HG03108 (cell line): ENCODE data around the gene EPHX1.

Source experiments
- ATAC-seq: cut with Tn5 transposase; IDR thresholded peaks from one replicate; pipeline ENCODE4 v1.9.1; 2021; ENCODE audit warnings: moderate library complexity; ENCODE audit not compliant: unreplicated experiment

Gene EPHX1

DNA sequence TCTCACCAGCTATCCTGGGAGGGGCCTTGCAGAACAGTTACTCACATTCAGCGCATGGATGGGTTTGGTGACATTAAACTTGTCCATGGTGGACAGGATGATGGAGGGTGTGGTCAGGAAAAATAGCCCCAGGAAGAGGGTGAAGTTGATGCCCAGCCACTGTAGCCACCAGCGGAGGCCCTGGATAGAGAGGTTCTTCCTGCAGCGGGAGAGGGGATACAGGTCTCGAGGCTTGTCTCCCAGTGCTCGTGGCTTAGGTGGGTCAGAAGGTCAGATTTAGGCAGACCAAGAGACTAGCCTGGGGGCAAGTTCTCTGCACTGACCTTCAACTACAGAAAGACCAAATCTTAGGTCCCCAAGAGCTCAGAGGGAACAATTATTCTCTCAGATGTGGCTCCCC lies 49.2 kb downstream of the EPHX1 start:
- ATAC-seq: no peak

DNA sequence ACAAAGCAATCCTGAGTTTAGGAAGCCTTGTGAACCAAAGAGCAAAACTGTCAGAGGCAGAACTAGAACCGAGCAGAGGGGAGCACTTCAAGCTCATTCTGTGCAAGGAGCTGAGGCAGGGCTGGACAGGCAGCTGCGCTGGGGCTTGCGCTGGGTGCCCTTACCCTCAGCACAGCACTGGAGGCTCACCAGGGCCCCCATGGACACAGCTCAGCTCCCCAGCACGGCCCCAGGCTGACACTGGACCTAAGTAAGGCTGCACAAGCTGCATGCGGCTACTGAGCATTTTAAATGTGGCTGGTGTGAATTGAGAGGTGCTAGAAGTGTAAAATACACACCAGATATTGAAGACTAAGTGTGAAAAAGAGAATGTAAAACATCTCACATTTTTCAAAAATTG lies 50.2 kb downstream of the EPHX1 start:
- ATAC-seq: no peak

DNA sequence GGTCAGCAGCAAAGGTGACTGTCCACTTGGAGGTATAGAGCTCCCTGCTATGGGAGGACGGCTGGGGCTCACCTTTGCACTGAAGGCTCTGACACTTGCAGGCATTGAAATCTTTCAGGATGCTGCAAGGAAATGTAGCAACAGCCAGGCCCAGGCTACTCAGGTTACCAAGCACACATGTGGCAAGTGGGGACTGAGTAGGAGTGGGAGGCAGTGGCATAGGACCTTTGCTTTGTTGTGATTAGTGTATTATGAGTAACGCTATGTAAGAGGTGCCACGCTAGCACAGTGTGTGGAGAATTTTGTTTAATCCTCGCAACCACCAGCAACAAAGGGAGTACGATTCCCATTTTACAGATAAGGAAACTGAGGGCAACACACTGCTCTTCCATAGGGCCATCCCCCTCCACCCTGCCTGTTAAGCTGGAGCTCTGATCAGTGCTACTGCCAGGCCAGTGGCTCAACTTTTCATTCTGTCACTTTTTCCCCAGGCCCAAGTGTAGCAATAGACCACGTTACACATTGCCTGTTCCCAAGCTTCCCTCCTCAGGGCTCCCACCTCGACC lies 51.0 kb downstream of the EPHX1 start:
- no peak for ATAC-seq

DNA sequence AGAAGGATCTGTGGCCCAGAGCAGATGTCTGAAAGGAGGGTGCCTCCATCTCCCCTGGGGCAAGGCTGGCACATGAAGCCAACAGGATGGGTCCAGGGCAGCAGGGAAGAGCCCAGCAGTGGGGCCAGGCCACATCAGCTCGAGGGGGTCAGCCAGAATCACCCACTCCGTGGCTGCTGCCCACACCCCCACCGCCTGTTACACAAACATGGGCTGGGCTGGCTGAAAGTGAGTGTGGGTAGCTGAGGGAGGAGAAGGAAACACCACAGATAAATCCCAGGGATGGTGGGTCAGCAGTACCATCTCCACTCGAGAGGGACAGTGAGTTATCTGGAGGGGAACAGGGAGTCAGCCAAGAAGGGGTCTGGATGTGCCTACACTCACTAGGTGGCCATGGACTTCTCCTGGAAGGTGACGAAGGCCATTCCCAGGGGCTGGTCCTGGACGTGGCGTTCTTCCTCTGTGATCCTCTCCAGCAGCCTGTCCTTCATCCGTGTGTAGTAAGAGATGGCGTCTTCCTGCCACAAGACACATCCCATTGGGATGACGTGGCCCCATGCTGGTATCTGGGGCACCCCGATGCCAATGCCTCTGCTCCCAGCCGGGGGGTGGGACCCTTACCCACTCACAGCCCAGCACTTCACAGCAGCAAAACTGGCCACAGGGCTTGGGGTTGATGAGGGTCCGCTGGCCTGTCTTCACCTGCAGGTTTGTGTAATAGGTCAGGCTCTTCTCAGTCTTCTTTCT lies 52.1 kb downstream of the EPHX1 start:
- no peak for ATAC-seq

DNA sequence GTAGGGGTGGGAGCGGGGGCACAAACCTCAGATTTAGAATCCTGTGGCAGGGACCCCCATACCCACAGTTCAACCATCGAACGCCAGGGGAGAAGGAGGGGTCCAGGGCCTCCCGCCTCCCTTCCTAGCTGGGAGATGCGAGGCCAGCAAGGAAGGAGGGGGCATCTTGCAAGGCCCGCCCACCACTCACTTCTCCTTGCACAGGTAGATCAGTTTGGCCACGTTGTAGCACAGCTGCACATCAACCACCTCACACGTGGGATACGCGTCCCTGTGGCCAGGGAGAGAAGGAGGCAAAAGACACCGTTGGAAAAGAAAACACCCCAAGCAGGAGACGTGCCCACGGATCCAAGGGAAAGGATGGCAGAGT lies 52.6 kb downstream of the EPHX1 start:
- no peak for ATAC-seq

DNA sequence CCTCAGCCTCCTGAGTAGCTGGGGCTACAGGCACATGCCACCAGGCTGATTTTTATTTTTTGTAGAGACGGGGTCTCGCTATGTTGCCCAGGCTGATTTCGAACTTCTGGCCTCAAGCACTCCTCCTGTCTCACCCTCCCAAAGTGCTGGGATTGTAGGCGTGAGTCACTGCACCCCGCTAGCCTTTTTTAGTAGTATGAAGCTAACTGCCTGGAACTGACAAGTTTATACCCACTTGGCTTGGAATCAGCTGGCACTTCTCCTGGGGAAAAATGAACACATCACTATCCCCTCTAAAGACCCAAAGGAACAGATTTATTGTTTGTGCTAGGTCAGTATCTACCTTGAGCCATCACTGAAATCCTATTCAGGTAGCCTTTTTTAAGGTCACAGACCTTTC lies 53.2 kb downstream of the EPHX1 start:
- ATAC-seq: no peak

DNA sequence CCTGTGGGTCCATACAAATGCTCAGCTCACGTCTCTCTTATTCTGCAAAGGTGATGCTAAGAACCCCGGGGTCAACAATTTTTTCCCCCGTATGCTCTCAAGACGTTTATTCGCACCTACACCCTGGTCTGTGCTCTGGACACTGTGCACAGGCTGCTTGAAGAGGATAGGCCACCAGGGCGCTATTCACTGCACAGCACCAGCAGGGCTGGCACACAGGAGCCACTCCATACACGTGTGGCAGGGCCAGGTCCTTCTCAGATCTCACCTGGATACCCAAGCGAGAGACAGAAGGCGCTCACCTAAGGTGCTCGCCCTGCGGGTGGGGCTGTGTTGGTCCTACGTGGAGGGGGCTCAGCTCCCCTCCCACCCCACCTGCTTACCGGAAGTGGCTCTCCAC lies 55.6 kb downstream of the EPHX1 start:
- ATAC-seq: no peak

DNA sequence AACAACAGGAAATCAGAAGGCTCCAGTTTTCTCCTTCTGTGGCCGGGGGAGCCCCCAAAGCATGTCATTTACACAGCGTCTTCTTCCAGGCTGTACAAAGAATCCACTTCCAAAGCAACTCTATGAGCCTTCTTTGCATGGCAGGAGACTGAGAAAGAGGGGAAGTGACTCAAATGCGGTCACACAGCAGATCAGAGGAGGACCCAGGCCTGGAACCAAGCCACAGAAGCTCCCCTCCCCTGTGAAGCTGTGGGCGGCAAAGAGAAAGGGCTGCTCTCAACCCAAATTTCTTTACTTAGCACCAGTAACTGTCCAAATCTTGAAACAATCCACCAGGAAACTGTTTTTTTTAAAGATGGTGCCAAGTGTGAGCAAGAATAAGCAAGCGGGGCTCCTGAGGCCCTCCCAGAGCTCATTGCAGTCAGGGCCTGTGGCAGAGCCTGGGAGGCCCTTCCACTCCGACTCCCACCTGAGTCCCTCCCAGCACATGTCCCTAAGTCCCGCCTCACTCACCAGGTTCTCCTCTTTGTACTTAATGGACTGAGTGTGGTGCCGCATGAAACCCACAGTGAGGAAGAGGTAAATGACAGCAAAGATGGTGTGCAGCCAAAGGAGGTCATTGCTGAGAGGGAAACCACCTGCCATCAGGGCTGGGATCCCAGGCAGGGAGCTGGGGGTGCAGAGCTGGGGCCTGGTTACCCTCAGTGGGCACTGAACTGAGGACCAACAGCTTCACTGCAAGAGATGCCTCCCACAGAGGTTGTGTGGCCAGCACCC lies 56.3 kb downstream of the EPHX1 start:
- no peak for ATAC-seq

DNA sequence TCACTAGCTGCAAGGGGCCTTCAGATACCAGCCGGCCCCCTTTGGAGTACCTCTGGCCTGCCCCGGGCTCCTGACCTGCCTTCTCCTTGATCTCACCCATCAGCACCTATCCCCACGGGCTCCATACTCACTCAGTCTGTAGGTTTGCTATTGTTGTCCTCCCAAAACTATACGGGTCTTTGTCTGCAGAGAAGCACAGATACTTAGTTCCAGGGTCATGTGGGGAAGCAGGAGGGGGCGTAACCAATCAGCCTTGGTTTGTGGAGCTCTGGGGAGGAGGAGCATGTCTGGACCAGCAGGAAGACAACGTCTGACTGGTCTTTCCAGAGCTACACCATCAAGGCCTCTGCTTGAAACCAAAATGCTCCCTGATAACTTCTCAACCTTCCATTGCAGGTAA lies 57.1 kb downstream of the EPHX1 start:
- no peak for ATAC-seq

DNA sequence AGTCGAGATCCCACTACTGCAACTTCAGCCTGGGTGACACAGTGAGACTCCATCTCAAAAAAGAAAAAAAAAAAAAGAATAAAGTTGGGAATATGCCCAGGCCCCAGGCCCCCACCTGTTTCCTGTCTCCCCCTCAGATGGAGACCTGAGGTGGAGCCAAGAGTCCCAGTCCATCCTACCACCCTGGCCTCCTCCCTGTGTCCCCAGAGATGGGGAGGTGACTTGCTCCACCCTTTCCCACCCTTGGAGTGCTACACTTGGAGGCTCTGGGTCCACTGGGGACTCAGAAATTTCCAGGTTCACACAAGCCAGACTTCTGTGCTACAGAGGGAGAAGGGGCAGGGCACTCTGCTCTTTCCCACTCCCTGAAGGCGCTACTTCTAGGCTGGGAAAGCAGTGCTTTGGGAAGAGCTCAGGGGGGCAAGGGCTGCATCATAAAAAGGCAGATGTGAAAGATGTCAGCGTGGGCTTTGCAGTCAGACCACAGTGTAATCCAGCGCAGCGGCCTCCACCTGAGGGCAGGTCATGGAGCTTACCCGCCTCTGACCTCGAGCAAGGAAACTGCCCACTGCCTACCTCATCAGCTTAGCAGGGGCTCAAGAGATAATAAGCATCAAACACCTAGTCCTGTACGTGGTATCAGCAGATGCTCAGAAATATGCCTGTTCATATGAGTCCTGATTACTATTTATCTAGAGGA lies 58.9 kb downstream of the EPHX1 start:
- no peak for ATAC-seq

DNA sequence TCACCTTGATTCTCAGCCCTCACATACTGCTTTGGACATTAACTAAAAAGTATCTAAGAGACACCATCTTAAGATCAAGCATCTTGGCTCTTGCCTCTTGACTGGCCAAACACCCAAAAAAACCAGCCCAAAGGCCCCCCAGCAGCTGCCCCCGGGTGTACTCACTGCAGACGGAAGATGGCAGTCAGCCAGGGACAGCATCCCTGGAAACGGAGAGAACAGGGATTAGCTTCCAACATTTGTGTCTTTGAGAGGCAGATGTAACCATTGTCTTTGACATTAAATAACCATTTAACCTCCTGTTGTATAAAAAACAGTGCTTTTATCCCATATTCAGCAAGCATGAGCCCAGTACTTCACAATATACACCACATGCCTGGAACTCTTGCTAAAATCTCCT lies 61.0 kb downstream of the EPHX1 start:
- ATAC-seq: no peak

DNA sequence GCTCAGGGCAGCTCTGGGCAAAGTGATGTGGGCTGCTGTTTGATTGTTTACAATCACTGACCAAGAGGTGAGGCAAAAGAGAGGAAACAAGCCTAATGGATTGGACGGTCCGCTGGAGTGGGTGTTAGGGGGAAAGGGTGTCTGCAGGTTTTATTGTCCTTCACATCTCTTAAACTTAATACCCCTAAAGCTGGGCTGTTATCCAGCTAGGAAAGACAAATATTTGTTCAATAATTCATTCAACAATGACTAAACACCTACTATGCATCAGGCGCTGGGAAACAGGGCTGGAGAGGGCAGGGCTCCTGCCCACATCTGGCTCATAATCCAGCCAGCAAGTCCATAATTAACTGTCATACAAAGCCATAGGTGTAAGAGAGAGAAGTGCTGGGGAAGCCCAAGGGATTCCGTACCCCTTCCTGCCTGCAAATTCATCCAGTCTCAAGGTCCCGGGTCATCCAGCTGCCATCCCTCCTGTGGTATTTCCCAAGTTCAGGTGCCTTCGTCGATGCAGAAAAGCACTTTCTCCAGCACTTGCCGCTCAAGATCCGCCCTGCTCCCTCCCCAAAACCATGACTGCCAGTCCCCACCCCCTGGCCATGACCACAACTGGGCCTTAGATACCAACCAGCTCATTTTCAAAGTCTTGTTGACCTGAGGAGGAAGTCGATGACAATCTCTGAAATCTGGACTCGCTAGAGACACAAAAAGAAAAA lies 61.6 kb downstream of the EPHX1 start:
- ATAC-seq: no peak

DNA sequence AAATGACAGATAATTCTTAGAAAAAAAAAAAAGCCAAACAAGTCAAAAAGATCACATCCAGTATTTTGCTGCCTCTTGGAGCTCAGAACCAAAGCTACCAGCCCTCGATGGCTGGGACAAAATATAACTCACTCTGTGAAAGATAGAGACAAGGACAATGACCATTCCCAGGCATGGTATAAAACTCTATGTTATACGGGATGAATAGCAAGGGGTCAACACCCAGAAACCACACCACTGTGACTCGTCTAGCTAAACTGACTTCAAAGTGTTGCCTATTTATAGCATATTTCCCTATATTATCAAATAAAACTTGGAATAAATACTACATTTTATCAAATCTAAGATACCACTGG lies 62.1 kb downstream of the EPHX1 start:
- ATAC-seq: no peak

DNA sequence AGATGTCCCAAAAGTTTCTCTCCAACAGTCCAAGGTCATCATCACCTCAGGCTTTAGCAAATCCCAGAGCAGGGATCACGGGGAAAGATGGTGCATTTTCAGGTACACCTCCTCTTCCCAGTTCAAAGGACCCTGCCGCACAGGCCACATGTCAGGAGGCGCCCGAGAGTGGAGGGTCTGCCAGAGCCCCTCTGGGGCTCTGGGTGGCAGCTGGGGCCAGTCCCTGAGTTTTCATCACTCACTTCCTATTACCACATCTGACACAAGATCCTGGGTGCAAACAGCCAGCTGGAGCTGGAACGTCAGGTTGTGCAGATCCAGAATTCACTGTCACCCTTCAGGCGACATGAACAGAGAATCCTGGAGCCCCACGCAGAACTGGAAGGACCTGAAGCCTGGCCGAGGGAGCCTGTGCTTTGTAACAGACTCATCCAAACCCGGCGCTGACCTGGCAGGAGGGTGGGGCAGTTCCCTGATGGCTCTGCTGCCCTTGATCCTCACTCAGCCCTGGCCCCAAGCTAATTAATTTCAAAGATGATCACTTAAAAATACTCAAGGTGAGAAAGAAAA lies 63.4 kb downstream of the EPHX1 start:
- ATAC-seq: no peak

DNA sequence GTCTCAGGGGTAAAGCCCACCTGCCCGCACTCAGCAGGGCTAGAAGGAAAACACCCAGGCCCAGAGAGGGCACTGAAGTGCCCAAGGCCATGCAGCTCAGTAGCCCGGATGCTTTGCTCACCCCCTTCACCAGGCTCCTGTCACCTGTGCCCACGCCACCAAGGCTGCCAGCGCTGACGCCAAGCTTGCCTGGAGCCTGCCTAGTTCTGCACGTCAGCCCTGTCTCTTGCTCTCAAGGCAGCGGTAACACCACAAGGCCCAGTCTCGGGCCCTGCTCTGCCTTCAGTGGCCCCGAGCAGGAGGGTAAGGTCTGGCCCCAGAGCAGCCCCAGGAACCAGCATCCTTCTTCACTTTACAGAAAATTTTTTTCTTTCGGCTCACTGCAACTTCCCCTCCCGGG lies 64.5 kb downstream of the EPHX1 start:
- no peak for ATAC-seq

DNA sequence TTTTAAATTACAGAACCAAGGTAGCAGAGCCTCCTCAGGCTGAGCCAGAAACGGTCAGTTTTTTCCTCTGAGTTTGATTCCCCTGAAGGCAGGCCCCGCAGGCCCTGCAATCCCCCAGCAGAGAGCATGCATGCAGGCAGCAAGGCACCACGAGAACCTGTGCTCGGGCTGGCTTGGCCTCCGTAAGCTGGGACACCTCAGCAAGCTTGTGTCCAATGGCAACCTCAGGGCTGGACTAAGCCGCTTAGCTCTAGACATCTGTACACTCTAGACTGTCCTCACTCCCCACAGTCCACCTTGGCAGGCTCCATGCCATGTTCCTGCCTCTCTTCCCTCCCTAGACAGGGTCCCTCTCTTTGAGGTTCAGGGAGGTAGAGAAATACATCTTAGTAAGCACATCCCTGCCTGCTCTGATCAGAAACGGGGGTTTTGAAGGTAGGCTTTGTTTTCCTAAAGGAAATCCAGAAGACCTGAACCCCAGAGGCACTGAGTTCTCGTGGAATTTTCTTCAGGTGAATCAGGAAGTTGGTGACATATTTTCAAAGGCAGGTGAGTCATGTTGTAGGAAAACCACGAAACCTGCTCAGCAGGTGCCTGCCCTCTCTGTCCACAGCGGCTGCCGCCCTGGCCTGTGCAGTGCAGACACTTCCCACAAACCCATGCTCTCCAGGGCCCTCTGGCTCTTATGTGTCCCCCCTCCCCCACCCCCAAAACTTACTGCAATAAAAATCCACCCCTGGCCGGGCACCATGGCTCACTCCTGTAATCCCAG lies 65.3 kb downstream of the EPHX1 start:
- no peak for ATAC-seq

DNA sequence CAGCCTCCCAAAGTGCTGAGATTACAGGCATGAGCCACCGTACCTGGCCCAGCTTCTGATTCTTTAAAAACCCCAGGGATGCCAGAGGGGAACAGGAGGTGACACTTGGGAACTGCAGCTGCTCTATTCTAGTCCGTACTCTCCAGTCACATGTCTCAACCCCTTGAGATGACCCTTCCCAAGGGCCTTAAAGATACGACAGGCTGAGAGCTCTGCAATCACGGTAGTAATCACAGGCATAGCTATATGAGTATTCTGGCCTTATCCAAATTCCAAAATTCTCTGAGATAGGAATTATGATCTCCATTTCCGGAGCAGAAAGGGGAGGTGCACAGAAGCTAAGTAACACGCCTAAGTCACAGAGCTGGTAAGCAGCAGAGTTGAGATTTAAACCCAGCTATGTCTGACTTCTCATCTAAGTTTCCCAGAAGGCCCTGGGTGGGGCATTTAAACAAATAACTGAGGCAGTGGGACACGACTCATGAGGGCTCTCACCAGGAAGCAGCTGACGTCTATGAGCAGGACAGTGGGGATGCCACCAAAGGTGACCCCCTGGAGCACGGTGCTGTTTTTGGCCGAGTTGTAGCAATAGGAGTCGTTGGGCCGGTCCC lies 67.1 kb downstream of the EPHX1 start:
- no peak for ATAC-seq

DNA sequence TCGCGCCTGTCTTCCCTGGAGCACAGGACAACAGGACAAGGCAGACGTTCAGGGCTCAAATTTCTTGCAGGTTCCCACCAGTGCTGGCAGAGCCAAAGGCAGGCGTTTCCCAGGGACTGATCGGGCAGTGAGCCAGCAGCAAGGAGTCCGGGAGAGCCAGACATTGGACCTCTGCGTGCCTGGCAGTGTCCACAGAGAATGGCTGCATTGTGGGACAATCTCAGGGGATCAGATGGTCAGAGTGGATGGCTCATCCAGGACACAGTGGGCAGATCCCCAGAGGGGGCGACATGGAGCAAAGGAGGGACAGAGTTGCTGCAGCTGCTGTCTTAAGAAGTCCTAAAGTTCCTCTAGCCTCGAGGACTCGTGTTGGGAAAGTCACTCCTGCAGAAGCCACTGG lies 67.7 kb downstream of the EPHX1 start:
- ATAC-seq: no peak

DNA sequence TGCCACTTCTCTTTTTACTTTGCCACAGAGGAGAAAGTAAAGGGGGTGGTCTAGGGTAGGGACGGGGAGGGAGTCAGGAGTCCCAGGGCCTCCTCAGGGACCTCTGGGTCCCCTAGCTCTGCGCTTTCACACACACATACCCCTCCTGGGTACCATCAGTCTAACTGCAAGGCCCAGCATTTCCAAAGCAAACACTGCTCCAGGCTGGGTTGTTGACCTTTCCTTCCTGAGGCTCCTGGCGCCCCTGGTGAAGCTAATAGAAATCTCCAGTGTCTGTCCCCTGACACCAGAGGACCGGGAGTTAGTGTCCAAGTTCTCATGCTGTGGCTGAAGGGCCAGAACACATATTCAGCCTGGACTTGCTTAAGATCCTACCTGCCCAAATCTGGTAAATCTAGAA lies 68.4 kb downstream of the EPHX1 start:
- ATAC-seq: no peak
